Measurements from ENCODE around the gene MRM2.
"Not testable (repeated sequence)": the region's sequence is repeated elsewhere in the genome, so short reads cannot be mapped to it uniquely, and the experiment has no call there.

Gene MRM2

DNA sequence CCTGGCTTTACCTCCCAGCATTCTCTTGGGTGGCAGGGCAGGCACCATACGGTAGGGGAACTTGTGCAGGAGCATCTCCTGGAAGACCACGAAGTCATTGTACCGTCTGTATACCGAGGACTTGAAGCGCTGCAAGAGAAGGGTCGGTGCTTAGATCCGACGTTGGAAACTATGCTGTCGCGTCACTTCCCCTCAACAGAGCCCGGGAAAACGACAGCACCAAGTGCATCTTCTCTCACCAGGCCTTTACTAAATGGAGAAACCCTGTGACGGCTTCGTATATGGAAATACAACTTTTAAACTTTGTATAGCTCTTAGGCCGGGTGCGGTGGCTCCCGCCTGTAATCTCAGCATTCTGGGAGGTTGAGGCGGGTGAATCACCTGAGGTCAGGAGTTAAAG lies 33.1 kb upstream of the MRM2 start:
- no peak for DNase-seq (ENCODE audit: low read depth in 1 of 2, low spot score in 1 of 2)
- in situ Hi-C loops (cut with HindIII; ENCODE audit: low pct_unique_long_range_greater_than_20kb, low sequenced_read_pairs), result no loop called here
- no peak for TF ChIP-seq JUND (IDR thresholded peaks at IDR 0.05; ENCODE audit: low read depth)

DNA sequence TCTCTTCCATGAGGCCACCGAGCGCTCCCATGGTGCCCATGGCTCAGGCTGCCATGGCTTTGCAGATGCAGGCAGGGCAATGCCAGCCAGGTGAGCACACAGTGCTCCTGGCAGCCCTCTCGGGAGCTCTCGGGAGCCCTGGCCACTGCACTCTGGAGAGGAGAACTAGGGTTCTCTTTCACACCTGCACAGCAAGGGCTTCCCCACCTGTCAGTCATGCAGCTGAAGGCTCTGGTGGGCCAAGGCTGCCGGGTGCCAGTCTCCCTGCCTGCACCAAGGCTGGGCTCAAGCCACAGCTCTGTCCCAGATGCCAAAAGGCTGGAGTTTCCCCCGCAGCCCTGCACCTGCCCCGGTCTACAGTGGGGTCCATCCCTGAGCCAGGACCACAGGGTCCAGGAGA lies 32.7 kb upstream of the MRM2 start:
- in situ Hi-C loops (cut with HindIII; ENCODE audit: low pct_unique_long_range_greater_than_20kb, low sequenced_read_pairs), result no loop called here
- TF ChIP-seq JUND (IDR thresholded peaks at IDR 0.05; ENCODE audit: low read depth), result no peak
- DNase-seq (ENCODE audit: low read depth in 1 of 2, low spot score in 1 of 2), result no peak

DNA sequence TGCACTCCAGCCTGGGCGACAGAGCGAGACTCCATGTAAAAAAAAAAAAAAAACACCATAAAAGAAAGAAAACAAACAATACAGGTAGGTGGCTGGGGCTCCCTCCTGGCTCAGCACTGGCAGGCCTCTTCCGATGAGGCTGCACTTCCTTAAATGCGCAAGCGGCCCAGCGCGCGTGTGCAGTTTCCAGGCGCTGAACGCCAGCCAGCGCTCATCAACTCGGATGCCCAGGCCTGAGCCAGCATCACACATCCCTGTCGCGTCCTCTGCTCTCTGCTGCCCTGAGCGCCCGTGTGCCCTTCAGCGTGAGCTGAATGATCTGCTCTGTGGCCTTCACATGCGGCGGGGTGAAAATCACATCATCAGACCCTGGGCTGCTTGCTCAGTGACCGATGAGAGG lies 31.9 kb upstream of the MRM2 start:
- in situ Hi-C loops (cut with HindIII; ENCODE audit: low pct_unique_long_range_greater_than_20kb, low sequenced_read_pairs), result no loop called here
- TF ChIP-seq JUND (IDR thresholded peaks at IDR 0.05; ENCODE audit: low read depth), result no peak
- DNase-seq (ENCODE audit: low read depth in 1 of 2, low spot score in 1 of 2), result no peak

DNA sequence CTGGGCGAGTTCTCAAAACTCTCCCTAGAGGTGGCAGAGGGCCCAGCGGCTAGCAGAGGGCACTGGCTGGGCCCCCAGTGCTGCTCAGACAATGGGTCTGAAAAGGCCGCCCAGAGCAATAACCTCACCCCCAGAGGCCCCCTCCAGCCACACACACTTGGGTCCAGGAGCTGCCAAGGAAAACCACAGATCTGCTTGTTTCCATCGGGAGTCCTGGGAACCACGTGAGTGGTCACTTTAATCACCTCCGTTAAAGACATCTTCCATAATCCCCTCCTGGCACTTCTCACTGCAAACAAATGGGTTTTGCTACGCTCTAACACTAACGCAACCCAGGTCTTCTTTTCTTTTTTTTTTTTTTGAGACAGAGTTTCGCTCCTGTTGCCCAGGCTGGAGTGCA lies 30.0 kb upstream of the MRM2 start:
- DNase-seq (ENCODE audit: low read depth in 1 of 2, low spot score in 1 of 2), result no peak
- in situ Hi-C loops (cut with HindIII; ENCODE audit: low pct_unique_long_range_greater_than_20kb, low sequenced_read_pairs), result no loop called here
- no peak for TF ChIP-seq JUND (IDR thresholded peaks at IDR 0.05; ENCODE audit: low read depth)

DNA sequence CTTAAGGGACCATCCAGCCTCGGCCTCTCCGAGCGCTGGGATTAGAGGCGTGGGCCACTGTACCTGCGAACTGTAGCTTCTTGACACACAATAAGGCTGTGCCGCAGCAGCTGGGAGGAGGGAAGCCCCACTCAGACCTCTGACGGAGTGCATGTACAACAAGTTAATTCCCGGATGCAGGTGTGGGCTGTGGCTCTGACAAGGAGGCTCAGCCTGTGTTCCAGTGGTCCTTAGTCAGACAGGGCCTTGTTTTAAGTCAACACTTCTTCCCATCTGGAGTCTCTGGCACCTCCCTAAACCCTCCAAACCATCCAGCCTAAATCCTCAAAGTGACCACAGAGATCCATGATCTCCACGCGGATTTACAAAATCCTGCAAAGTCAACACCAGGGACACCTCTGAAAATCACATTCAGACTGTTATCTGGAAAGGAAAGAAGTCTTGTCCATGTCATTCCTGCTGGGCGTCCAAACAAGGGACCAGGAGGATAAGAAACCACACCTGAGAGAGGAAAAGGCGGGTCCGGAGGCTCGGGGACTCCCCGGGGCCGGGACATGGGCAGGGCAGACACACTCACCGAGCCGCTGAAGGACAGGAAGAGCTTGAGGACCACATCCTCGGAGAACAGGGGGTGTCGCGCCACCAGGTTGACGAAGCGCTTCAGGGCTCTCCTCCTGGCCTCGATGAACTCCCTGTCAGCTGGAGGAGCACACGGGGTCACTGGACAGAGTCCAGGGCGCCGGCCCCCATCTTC lies 29.4 kb upstream of the MRM2 start:
- no peak for TF ChIP-seq JUND (IDR thresholded peaks at IDR 0.05; ENCODE audit: low read depth)
- DNase-seq (ENCODE audit: low read depth in 1 of 2, low spot score in 1 of 2), result no peak
- in situ Hi-C loops (cut with HindIII; ENCODE audit: low pct_unique_long_range_greater_than_20kb, low sequenced_read_pairs), result no loop called here

DNA sequence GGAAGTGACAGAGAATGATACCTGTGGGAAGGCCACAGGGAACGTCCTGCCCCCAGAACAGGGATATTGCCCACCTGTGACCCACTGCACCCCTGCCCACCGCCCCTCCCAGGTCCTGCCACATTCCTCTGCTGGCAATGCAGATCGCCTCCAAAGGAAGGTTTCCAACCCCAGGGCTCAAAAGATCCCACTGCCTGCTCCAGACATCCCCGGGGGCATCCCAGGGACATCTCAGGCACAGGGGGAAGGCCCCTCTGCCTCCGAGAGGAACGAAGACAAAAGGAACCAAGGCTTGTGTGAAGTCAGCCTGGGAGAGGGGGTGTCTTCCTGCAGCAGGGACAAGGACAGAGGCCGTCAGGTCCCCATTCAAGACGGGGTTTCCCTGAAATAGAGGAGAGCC lies 28.5 kb upstream of the MRM2 start:
- no peak for TF ChIP-seq JUND (IDR thresholded peaks at IDR 0.05; ENCODE audit: low read depth)
- in situ Hi-C loops (cut with HindIII; ENCODE audit: low pct_unique_long_range_greater_than_20kb, low sequenced_read_pairs), result no loop called here
- DNase-seq (ENCODE audit: low read depth in 1 of 2, low spot score in 1 of 2), result no peak

DNA sequence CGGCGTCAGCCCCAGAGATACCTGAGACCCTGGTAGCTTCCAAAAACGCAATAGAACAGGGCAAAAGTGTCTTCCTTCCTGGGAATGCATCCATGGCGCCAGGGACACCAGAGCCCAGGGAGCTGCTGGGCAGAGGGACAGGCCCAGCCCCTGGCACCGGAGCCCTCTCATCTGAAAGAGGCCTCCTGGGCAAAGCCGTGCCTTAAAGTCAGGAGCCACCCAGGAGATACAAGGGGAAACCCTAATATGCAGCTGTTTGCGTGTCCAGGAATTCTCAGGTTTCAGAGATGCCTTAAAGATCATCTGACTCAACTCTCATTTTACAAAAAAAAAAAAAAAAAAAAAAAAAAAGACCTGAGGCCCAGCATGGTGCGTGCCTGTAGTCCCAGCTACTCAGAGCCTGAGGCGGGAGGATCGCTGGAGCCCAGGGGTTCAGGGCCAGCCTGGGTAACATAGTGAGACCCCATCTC lies 28.0 kb upstream of the MRM2 start:
- no peak for DNase-seq (ENCODE audit: low read depth in 1 of 2, low spot score in 1 of 2)
- in situ Hi-C loops (cut with HindIII; ENCODE audit: low pct_unique_long_range_greater_than_20kb, low sequenced_read_pairs), result no loop called here
- no peak for TF ChIP-seq JUND (IDR thresholded peaks at IDR 0.05; ENCODE audit: low read depth)

DNA sequence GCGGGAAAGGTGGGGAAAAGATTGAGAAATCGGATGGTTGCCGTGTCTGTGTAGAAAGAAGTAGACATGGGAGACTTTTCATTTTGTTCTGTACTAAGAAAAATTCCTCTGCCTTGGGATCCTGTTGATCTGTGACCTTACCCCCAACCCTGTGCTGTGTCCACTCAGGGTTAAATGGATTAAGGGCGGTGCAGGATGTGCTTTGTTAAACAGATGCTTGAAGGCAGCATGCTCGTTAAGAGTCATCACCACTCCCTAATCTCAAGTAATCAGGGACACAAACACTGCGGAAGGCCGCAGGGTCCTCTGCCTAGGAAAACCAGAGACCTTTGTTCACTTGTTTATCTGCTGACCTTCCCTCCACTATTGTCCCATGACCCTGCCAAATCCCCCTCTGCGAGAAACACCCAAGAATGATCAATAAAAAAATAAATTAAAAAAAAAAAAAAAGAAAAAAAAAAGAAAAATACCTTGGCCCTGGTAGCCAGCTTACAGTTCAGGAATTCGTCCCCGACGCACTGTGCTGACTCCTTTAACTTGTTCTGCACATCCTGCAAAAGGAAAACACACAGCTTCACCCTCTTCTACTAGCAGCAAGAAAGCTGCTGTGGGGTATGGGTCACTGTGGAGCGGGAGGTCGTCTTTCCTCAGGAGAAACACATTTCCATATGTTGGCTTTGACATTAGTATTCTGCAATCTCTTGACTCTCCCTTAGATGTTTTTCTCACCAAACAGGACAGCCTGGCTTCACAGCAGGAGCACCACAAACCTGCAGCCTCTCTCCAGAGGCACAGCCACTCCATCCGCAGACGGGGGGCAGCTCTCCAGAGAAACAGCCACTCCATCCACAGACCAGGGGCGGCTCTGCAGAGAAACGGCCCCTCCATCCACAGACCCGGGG lies 27.3 kb upstream of the MRM2 start:
- in situ Hi-C loops (cut with HindIII; ENCODE audit: low pct_unique_long_range_greater_than_20kb, low sequenced_read_pairs); DNase-seq (ENCODE audit: low read depth in 1 of 2, low spot score in 1 of 2): not testable (repeated sequence)

DNA sequence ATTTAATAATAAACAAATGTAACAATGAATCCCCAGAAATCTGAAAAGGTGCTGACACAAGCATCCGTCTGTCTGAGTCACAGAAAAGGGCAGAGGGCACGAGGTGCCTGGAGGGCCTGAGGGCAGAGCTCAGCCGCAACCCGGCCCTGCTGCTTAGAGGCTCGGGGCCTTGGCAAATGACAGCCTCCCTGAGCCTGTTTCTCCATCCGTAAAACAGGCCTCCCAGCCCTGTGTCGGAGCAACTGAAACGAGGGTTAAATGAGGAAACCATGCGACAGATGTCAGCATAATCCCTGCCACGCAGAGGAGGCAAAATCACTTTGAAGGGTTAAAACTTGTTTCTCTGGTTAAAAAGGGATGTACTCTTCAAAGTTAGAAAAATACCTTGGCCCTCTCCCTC lies 24.9 kb upstream of the MRM2 start:
- no peak for TF ChIP-seq JUND (IDR thresholded peaks at IDR 0.05; ENCODE audit: low read depth)
- in situ Hi-C loops (cut with HindIII; ENCODE audit: low pct_unique_long_range_greater_than_20kb, low sequenced_read_pairs), result no loop called here
- peak in 1 of 2 experiments; percentile 45 for DNase-seq (ENCODE audit: low read depth in 1 of 2, low spot score in 1 of 2)

DNA sequence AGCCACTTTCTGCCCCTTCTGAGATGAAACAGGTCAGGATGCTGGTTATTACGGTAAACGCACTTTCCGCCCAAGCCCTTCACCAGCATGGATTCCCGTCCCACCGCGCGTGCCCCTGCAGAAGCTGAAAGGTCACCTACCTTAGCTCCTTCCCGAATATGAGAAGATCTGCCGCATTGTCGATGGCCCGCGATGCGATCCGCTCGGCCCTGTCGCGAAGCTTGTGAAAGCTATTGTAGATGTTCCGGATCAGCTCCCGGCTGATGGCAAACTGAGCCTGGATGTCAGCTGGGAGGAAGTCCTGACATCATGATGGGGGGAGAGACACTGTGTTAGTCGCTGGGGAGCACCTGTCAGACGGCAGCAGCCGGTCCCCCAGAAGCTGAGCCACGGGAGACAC lies 22.2 kb upstream of the MRM2 start:
- in situ Hi-C loops (cut with HindIII; ENCODE audit: low pct_unique_long_range_greater_than_20kb, low sequenced_read_pairs), result no loop called here
- no peak for TF ChIP-seq JUND (IDR thresholded peaks at IDR 0.05; ENCODE audit: low read depth)
- no peak for DNase-seq (ENCODE audit: low read depth in 1 of 2, low spot score in 1 of 2)

DNA sequence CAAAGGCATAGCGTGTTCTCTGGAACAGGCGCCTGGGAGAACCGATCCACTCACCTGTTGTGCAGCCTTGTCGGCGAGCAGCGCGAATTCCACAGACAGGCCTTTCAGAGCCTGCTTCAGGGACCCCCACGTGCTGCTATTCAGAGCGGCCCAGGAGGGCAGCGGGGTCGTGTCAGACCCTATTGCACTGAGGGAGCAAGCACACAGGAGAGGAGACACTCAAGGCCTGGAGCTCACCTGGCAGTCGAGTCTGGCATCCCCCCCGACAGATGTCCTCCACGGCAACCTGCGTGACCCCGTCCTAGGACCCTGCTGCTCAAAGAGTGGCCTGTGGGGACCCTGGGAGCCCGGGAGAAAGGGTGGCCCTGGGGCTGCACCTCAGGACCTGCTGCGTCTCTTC lies 21.2 kb upstream of the MRM2 start:
- in situ Hi-C loops (cut with HindIII; ENCODE audit: low pct_unique_long_range_greater_than_20kb, low sequenced_read_pairs), result no loop called here
- TF ChIP-seq JUND (IDR thresholded peaks at IDR 0.05; ENCODE audit: low read depth), result no peak
- no peak for DNase-seq (ENCODE audit: low read depth in 1 of 2, low spot score in 1 of 2)

DNA sequence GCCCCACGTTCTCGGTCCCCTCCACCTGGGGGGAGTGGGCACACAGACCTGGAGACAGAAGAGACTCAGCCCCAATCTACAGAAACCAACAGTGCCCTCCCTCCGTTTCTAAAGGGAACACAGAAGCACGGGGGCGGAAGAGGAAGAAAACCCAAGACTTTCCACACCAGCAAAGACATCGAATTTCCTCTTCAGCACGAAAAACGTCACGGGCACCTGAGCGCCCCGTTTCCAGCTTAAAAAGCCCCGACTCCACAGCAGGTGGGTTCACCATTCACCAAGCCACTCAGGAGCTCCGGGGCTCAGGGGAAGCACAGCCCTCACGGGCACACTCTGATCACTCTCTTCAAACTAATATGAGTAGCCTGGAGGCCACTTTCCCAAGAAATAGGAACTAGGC lies 19.6 kb upstream of the MRM2 start:
- TF ChIP-seq JUND (IDR thresholded peaks at IDR 0.05; ENCODE audit: low read depth), result no peak
- no peak for DNase-seq (ENCODE audit: low read depth in 1 of 2, low spot score in 1 of 2)
- in situ Hi-C loops (cut with HindIII; ENCODE audit: low pct_unique_long_range_greater_than_20kb, low sequenced_read_pairs), result no loop called here

DNA sequence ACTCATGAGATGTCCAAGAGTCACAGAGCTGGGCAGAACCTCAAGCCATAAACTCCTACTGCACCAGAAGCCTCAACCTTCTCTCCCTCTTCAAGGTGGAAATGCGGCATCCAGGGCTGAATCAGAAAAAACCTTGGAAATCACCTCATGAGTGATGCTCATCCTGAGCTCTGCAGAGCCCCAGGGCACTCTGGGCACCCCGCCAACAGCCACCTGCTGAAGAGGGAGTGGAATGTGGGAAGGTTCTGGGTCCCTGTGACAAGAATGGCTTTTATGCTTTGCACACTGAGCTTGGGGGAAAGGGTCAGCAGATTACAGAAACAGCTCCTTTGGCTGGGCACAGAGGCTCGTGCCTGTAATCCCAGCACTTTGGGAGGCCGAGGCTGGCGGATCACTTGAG lies 18.8 kb upstream of the MRM2 start:
- peak; percentile 80 to 89 for DNase-seq (ENCODE audit: low read depth in 1 of 2, low spot score in 1 of 2)

More for the DNA sequence above, 18.8 kb upstream of the MRM2 start:
- in situ Hi-C loops (cut with HindIII; ENCODE audit: low pct_unique_long_range_greater_than_20kb, low sequenced_read_pairs), result no loop called here
- no peak for TF ChIP-seq JUND (IDR thresholded peaks at IDR 0.05; ENCODE audit: low read depth)
